RWPE1 (cell line): ENCODE measurements around the gene DDIT4.
A peak's percentile ranks its signal among the peaks of the same experiment; 100 is the strongest.

ENCODE experiments used
- CTCF ChIA-PET: fragments of 350-600 bp; sonication (Branson Sonifier 250); formaldehyde crosslinking; extraction: SDS; loops from one replicate; lab custom pipeline; 2021; lab: Yijun Ruan, JAX
- POLR2A ChIA-PET: fragments of 400-600 bp; formaldehyde crosslinking; extraction: SDS; loops from one replicate; lab custom pipeline; 2020; ENCODE audit warnings: antibody characterized with exemption; ENCODE audit not compliant: low non-redundant PET; lab: Yijun Ruan, JAX
- DNase-seq: peaks from one replicate; pipeline ENCODE4 v3.0.0; 2012; ENCODE audit warnings: low spot score
- H3K27ac ChIP-seq: fragments of 450-650 bp; 2 replicates; pipeline ENCODE4 v1.5.1; 2017
- TF ChIP-seq, protein P1 (sequence below): fragments of 450-650 bp; conservative IDR thresholded peaks from 2 replicates; pipeline ENCODE4 v1.5.1; 2017; ENCODE audit warnings: low read depth, mild to moderate bottlenecking

The DDIT4 gene

DNA sequence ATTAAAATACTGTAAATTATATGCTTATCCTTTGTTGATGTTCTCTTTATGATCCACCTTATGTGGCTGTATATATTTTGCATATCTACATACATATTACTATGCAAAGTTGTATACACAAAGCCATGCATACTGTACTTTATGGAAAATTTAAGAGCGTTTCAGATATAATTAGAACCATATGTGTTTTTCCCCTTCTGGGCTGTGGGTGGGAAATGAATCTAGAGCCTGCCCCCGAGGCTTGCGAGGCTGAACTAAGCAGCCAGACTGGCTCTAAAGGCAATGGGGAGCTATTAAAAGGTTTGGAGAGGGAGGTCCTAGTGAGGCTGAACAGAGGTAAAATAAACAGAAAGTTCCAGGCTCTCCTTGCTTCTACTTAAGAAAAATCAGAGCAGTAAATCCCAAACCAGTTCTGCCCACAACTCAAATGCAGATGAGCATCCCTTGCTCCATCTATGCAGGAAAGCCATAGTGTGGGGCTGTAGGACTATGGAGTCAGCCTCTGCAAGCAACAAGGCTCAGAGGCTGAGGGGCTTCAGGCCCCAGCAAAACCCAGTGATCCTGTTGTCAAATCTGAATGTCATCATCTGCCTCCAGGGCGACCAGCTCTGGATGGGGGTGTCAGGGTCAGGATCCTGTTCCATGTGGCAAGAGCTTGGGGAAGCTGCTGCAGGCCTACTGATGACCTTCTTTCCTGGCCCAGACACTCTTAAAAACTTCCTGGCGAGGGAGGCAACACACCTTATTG is 14.1 kb upstream of the DDIT4 start:
- POLR2A ChIA-PET = interaction anchor here (1.5 to 1.9 kb wide), 2 partner anchors 14 to 16 kb away, joined by 8 to 22 read pairs; partner anchors contain the start of gene DDIT4
- peak overlapping the region; percentile 100 for H3K27ac ChIP-seq
- TF ChIP-seq, protein P1, sequence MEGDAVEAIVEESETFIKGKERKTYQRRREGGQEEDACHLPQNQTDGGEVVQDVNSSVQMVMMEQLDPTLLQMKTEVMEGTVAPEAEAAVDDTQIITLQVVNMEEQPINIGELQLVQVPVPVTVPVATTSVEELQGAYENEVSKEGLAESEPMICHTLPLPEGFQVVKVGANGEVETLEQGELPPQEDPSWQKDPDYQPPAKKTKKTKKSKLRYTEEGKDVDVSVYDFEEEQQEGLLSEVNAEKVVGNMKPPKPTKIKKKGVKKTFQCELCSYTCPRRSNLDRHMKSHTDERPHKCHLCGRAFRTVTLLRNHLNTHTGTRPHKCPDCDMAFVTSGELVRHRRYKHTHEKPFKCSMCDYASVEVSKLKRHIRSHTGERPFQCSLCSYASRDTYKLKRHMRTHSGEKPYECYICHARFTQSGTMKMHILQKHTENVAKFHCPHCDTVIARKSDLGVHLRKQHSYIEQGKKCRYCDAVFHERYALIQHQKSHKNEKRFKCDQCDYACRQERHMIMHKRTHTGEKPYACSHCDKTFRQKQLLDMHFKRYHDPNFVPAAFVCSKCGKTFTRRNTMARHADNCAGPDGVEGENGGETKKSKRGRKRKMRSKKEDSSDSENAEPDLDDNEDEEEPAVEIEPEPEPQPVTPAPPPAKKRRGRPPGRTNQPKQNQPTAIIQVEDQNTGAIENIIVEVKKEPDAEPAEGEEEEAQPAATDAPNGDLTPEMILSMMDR = no peak
- CTCF ChIA-PET = interaction anchor here (0.5 to 2.7 kb wide), 4 partner anchors 15 to 785 kb away, joined by 3 to 16 read pairs (median 4); partner anchors contain the start of gene DDIT4
- DNase-seq = no peak

DNA sequence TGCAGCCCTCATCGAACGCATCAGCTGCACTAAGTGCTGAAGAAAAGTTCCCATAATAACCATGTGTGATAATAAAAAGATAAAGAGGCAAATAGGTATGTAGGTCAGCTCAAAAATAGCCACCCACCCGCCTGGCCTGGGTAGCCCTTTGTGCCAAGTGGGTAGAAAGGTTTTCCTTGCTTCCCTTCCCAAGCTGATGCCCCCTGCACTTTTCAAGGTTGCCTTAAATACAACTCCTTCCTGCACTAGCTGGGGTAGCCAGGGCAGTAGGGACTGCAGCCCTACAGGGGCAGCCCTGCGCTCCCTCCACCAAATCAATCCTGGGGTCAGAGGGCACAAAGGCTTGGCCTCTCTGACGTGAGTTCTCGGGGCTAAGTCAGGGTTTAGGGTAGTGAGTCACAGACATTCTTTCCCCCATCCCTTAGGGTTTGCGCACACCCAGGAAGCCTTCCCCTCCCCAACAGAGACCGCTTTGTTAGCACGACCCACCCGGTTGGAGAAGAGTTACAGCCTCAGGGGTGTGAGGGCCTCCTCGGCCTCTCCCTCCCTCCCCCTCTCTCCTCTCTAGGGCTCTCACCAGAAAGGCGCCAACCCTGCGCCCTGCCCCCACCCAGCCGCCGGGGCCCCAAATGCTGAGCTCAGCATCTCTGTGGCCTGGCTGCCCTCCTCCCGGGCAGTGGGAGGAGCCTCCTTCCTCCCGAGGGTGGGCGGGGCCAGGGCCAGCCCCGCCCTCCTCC is 13.3 kb upstream of the DDIT4 start:
- CTCF ChIA-PET = interaction anchor here (0.5 to 2.7 kb wide), 6 partner anchors 10 to 784 kb away, joined by 3 to 16 read pairs (median 4); partner anchors contain the start of gene DDIT4
- peak; percentile 97 for DNase-seq
- TF ChIP-seq, protein P1 = no peak
- POLR2A ChIA-PET = interaction anchor here (0.6 to 1.9 kb wide), 4 partner anchors 9 to 84 kb away, joined by 4 to 22 read pairs (median 7); partner anchors contain the start of gene DDIT4
- H3K27ac ChIP-seq = peak overlapping the region; percentile 100

DNA sequence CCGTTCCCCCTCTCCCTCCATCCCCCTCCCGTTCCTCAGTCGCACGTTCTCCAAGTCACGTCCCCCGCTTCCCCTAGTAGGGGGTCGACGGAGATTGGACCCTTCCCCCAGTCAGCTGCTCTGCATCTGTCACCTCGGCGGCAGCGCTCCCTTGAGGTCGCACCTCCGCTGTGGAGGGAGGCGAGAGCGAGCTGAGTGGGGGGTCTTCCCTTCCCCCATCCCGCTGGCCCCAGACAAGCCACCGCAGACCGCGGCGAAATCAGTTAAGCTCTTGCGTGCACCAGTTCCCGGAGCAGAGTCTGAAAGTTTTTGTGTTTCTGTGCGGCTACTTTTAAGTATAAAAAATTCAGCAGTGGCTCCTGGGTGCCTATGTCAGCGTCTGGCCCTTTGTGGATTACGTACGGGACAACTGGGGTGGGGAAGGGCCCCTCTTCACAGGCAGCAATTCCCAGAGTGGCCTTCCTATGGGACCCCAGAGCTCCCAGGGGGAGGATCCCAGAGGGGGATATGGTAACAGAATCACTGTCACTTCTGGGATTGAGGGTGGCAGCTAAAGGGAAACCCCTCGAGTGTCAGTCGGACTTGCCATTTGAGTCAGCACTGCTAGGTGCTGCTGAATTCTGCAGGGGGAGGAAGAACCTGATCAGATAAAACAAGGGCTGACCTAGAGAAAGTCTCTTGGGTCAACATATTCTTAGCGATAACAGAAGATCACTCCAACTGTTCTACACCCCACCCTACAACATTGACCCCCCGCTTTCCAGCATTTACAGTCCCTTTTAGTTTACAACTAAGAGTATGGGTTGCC is 12.5 kb upstream of the DDIT4 start:
- no peak for DNase-seq
- peak overlapping the region; percentile 100 for H3K27ac ChIP-seq
- TF ChIP-seq, protein P1 = no peak
- ChIA-PET CTCF (interaction anchor here (0.6 to 2.7 kb wide), 4 partner anchors 10 to 29 kb away, joined by 3 to 16 read pairs (median 4); partner anchors contain the start of gene DDIT4), POLR2A (interaction anchor here (0.6 to 1.9 kb wide), 3 partner anchors 10 to 13 kb away, joined by 4 to 22 read pairs (median 6); partner anchors contain the start of gene DDIT4)

DNA sequence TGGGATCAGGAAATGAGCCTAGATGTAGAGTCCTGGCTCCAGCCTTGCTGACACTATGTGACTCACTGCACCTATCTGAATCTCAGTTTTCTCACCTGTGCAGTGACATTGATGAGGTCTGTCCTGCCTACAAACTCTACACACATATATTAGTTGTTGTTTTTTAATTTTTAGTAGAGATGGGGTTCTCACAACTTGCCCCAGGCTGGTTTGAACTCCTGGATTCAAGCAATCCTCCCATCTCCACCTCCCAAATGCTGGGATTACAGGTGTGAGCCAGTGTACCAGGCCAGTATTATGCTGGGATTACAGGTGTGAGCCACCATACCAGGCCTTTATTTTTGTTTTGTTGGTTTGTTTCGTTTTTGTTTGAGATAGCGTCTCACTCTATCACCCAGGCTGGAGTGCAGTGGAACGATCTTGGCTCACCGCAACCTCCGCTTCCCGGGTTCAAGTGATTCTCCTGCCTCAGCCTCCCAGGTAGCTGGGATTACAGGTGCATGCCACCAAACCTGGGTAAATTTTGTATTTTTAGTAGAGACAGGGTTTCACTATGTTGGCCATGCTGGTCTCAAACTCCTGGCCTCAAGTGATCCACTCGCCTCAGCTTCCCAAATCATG is 11.8 kb upstream of the DDIT4 start:
- peak overlapping the region; percentile 100 for H3K27ac ChIP-seq
- ChIA-PET POLR2A (no interaction called here), CTCF (interaction anchor here (2.7 kb wide), 1 partner anchor 13 kb away, joined by 16 read pairs; the partner anchor contains the start of gene DDIT4)
- no peak for DNase-seq
- TF ChIP-seq, protein P1 = no peak

DNA sequence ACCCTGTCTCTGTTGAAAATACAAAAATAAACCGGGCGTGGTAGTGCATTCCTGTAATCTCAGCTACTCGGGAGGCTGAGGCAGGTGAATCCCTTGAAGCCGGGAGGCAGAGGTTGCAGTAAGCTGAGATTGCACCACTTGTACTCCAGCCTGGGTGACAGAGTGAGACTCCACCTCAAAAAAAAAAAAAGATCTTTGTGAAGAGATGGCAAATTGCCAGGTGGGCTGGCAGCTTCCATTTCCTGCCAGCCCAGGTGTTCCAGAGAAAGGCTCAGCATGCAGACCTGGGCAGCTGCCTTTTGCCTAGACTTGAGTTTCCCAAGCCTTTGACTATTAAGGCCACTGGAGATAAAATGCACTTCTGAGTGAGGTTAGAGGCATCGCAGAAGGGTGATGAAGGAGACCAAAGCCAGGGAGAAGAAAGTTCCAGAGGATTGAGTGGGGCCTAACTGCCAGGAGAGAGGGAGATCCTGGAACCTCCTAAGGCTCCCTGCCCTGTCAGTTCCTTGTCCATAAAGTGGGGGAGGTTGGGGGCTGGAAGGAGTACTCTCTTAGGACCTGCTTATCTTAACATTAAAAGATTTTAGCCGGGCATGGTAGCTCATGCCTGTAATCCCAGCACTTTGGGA is 10.0 kb upstream of the DDIT4 start:
- DNase-seq = no peak
- ChIA-PET CTCF (interaction anchor here (0.6 to 0.7 kb wide), 4 partner anchors 29 to 617 kb away, joined by 3 to 4 read pairs (median 3); no protein-coding TSS in a partner anchor), POLR2A (interaction anchor here (0.8 to 2.5 kb wide), 3 partner anchors 9 to 137 kb away, joined by 3 to 20 read pairs (median 4); partner anchors contain the start of gene DDIT4)
- TF ChIP-seq, protein P1 = no peak
- H3K27ac ChIP-seq = peak overlapping the region; percentile 100
